ENCODE data around the gene ARL4D. TPM values are rescaled to one million over a fixed set of nuclear protein-coding genes. Genes with fewer than 3 reads are reported as not detected.

Gene ARL4D
- 1 to 10 TPM; 1.5 to 1.7 TPM for total RNA-seq

GRCh38 chr17:43398724-43399595 lies at the start of gene ARL4D:
Gene ARL4D, plus strand, starts transcription at chr17:43398993. Its CDS starts 740 bp downstream, at chr17:43399733.
- H3K4me1 Mint-ChIP-seq (ENCODE audit: low read depth in 2 of 2): peaks cover 10 to 13% of the 10 kb centered on the region in 2 donors
- DNase-seq (ENCODE audit: low spot score) (peak; percentile 84), ATAC-seq (peak; percentile 90)
- H3K27me3 Mint-ChIP-seq: no peaks in the 10 kb centered on the region
- no peaks in the 10 kb centered on the region for H3K9me3 Mint-ChIP-seq
- H3K4me3 Mint-ChIP-seq: peak within 1 kb of the TSS; percentile 86
- H3K27ac Mint-ChIP-seq: peak within 1 kb of the TSS; percentile 41 to 84
- no peaks in the 10 kb centered on the region for H3K36me3 Mint-ChIP-seq

DNA sequence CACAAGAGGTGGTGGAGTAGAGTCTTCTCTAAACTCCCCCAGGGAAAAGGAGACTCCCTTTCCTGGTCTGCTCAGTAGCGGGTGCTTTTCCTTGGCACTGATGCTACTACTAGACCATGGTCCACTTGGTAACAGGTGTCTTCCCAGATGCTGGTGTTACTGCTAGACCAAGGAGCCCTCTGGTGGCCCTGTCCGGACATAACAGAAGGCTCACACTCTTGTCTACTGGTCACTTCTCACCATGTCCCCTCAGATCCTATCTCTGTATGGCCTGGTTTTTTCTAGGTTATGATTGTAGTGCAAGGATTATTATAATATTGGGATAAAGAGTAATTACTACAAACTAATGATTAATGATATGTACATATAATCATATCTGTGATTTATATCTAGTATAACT lies 49.7 kb upstream of the ARL4D start:
- DNase-seq (ENCODE audit: low spot score) (no peak), ATAC-seq (no peak)
- no peaks in the 10 kb centered on the region for H3K4me1 Mint-ChIP-seq (ENCODE audit: low read depth in 2 of 2)
- no peak overlapping the region for H3K4me3 Mint-ChIP-seq
- H3K27me3 Mint-ChIP-seq: peaks cover 0 to 6% of the 10 kb centered on the region in 2 donors
- peaks cover 26% of the 10 kb centered on the region for H3K36me3 Mint-ChIP-seq
- no peak overlapping the region for H3K27ac Mint-ChIP-seq
- peaks cover 11% of the 10 kb centered on the region for H3K9me3 Mint-ChIP-seq

DNA sequence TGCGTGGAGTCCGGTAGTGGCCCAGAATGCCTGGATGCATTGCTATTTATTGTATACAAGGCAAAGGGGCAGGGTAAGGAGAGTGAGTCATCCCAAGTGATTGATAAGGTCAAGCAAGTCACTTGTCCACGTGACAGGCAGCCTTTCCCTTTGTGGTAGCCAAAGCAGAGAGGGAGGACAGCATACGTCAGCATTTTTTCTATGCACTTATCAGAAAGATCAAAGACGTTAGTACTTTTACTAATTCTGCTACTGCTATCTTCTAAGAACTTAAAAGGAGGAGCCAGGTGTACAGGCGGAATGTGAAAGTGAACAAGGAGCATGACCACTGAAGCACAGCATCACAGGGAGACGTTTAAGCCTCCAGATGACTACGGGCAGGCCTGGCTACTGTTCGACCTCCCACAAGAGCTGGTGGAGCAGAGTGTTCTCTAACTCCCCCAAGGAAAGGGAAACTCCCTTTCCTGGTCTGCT lies 47.9 kb upstream of the ARL4D start:
- ATAC-seq (no peak), DNase-seq (ENCODE audit: low spot score) (no peak)
- Mint-ChIP-seq H3K27me3 (no peaks in the 10 kb centered on the region), H3K27ac (no peak overlapping the region), H3K4me1 (ENCODE audit: low read depth in 2 of 2) (no peaks in the 10 kb centered on the region), H3K36me3 (peaks cover 26% of the 10 kb centered on the region), H3K4me3 (no peak overlapping the region), H3K9me3 (peaks cover 11% of the 10 kb centered on the region)

GRCh38 chr17:43351691-43352090 lies 47.1 kb upstream of the ARL4D start:
- Mint-ChIP-seq H3K36me3 (peaks cover 26% of the 10 kb centered on the region), H3K4me3 (no peak overlapping the region), H3K27me3 (no peaks in the 10 kb centered on the region), H3K27ac (no peak overlapping the region), H3K9me3 (peaks cover 11% of the 10 kb centered on the region), H3K4me1 (ENCODE audit: low read depth in 2 of 2) (no peaks in the 10 kb centered on the region)
- DNase-seq (ENCODE audit: low spot score): no peak
- no peak for ATAC-seq

- DNase-seq (ENCODE audit: low spot score) (no peak), ATAC-seq (no peak)
- Mint-ChIP-seq H3K36me3 (peaks cover 17% of the 10 kb centered on the region), H3K27me3 (no peaks in the 10 kb centered on the region), H3K4me3 (no peak overlapping the region), H3K4me1 (ENCODE audit: low read depth in 2 of 2) (no peaks in the 10 kb centered on the region), H3K9me3 (peaks cover 8% of the 10 kb centered on the region), H3K27ac (no peak overlapping the region)
Observed at GRCh38 chr17:43352579-43353331, 46.0 kb upstream of the ARL4D start.

- H3K4me3 Mint-ChIP-seq: no peak overlapping the region
- peaks cover 0 to 4% of the 10 kb centered on the region in 2 donors for H3K4me1 Mint-ChIP-seq (ENCODE audit: low read depth in 2 of 2)
- no peaks in the 10 kb centered on the region for H3K27me3 Mint-ChIP-seq
- DNase-seq (ENCODE audit: low spot score): no peak
- peaks cover 10% of the 10 kb centered on the region for H3K36me3 Mint-ChIP-seq
- H3K27ac Mint-ChIP-seq: no peak overlapping the region
- H3K9me3 Mint-ChIP-seq: peaks cover 8% of the 10 kb centered on the region
- no peak for ATAC-seq
Observed at GRCh38 chr17:43353393-43353792, 45.4 kb upstream of the ARL4D start.

DNA sequence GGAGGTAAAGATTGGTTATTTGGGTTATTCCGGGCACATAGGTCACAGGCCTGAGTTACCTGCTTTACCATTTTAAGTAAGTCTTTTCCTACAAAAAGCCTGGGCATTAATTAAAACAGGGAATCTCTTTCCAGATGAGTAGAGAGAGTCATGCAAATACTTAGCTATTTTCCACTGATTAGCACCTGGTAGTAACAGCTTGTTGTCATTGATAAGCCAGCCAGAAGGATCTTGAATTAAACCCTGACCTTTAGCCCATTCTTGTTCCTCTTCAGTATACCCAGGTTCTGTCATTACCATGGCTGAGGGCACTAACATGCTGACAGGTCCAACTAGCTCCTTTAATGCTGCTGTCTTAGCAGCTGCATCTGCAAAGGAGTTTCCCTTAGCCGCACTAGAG lies 44.4 kb upstream of the ARL4D start:
- Mint-ChIP-seq H3K4me1 (ENCODE audit: low read depth in 2 of 2) (peaks cover 0 to 8% of the 10 kb centered on the region in 2 donors), H3K4me3 (no peak overlapping the region), H3K36me3 (peaks cover 5% of the 10 kb centered on the region), H3K27me3 (no peaks in the 10 kb centered on the region), H3K9me3 (peaks cover 4% of the 10 kb centered on the region), H3K27ac (no peak overlapping the region)
- ATAC-seq: no peak
- no peak for DNase-seq (ENCODE audit: low spot score)

DNA sequence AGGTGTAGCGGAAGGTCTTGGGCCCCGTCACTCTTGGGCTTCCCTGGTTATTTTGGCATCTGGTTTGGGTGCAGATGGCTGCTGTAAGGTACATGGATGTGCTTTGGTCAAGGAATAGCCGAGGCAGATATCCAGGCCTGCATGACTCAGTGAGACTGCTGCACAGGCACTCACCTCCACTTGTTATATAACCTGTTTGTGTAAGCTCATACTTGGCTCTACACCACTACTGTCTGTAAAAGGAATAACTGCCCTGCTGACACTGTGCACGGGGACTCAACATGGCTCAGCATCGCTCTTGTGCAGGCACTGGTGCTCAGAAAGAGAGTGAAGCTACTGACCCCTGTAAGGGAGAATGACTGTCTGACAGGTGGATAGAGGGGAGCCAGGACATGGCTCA lies 42.3 kb upstream of the ARL4D start:
- Mint-ChIP-seq H3K4me3 (no peak overlapping the region), H3K27ac (no peak overlapping the region), H3K9me3 (no peaks in the 10 kb centered on the region), H3K27me3 (no peaks in the 10 kb centered on the region), H3K36me3 (no peaks in the 10 kb centered on the region), H3K4me1 (ENCODE audit: low read depth in 2 of 2) (peaks cover 0 to 24% of the 10 kb centered on the region in 2 donors)
- DNase-seq (ENCODE audit: low spot score): no peak
- no peak for ATAC-seq

GRCh38 chr17:43356999-43357398 lies 41.8 kb upstream of the ARL4D start:
- DNase-seq (ENCODE audit: low spot score) (no peak), ATAC-seq (no peak)
- Mint-ChIP-seq H3K27me3 (no peaks in the 10 kb centered on the region), H3K9me3 (no peaks in the 10 kb centered on the region), H3K36me3 (no peaks in the 10 kb centered on the region), H3K4me3 (no peak overlapping the region), H3K27ac (no peak overlapping the region), H3K4me1 (ENCODE audit: low read depth in 2 of 2) (peaks cover 0 to 29% of the 10 kb centered on the region in 2 donors)

- DNase-seq (ENCODE audit: low spot score) (no peak), ATAC-seq (peak in 1 of 2 donors; percentile 16)
- no peaks in the 10 kb centered on the region for H3K27me3 Mint-ChIP-seq
- no peak overlapping the region for H3K4me3 Mint-ChIP-seq
- peak overlapping the region in 1 of 2 donors; percentile 99 for H3K27ac Mint-ChIP-seq
- H3K9me3 Mint-ChIP-seq: no peaks in the 10 kb centered on the region
- H3K36me3 Mint-ChIP-seq: no peaks in the 10 kb centered on the region
- H3K4me1 Mint-ChIP-seq (ENCODE audit: low read depth in 2 of 2): peaks cover 0 to 29% of the 10 kb centered on the region in 2 donors
Observed at GRCh38 chr17:43359469-43360110, 39.2 kb upstream of the ARL4D start.

DNA sequence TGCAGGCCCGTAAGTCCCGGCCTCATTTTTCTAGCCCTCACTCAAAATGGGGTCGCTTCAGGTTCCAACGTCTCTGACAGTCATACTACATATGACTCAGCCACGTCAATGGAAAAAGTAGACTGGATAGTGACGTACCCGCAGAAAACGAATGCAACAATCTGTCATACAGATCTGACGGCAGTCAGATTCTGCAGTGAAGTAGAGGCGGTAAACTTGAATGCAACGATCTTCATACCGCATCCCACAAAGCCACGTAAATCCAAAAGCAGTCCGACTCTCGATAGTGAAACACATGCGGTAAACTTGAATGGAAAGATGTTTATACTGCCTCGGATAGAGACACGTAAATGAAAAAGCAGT lies 38.4 kb upstream of the ARL4D start:
- Mint-ChIP-seq H3K4me3 (no peak overlapping the region), H3K36me3 (no peaks in the 10 kb centered on the region), H3K27me3 (no peaks in the 10 kb centered on the region), H3K9me3 (no peaks in the 10 kb centered on the region), H3K4me1 (ENCODE audit: low read depth in 2 of 2) (peaks cover 0 to 31% of the 10 kb centered on the region in 2 donors), H3K27ac (peak overlapping the region in 1 of 2 donors; percentile 99)
- ATAC-seq (peak in 1 of 2 donors; percentile 79), DNase-seq (ENCODE audit: low spot score) (peak; percentile 82)

DNA sequence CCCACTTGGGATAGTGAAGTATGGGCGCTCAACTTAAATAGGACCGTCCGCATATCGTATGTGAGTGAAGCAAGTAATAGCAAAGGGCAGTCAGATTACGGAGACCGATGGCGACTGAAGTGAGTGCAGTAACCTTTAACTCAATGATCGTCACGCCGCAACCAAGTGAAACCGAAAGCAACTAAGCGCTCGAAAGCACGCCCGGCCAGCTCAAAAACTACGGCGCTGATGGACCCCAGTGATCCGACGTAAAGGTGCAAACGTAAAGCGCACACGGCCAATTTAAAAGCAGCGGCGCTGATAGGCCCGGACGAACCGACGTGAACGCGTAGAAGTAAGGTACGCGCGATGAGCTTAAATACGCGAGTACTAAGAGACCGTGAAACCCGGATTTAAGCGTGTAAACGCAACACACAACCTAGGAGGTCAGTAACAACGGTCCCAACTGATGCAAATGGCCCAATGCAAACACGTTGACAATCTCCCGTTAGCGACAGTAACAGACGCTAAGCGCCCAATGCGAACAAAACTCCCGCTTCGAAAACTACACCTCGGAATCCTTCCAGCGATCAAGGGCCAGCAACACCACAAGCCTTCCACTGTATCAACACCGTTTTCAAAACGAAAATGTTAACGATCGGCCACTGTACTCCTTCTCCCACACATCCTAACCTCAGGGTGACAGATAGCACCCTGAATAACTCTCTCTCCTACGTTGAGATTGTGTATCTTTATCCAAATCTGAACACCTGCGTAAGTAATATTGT lies 37.9 kb upstream of the ARL4D start:
- H3K27me3 Mint-ChIP-seq: no peaks in the 10 kb centered on the region
- no peaks in the 10 kb centered on the region for H3K9me3 Mint-ChIP-seq
- DNase-seq (ENCODE audit: low spot score): peak; percentile 94
- H3K27ac Mint-ChIP-seq: peak overlapping the region in 1 of 2 donors; percentile 99
- H3K4me3 Mint-ChIP-seq: no peak overlapping the region
- H3K4me1 Mint-ChIP-seq (ENCODE audit: low read depth in 2 of 2): peaks cover 0 to 35% of the 10 kb centered on the region in 2 donors
- ATAC-seq: peak in 1 of 2 donors; percentile 86
- no peaks in the 10 kb centered on the region for H3K36me3 Mint-ChIP-seq
